SU-DHL-6 (cell line): ENCODE data around the gene UBR3.

Experiments used
- H2AFZ ChIP-seq: fragments of 200-600 bp; sonication (generic); 2 replicates; pipeline ENCODE4 v1.6.1; 2014; ENCODE audit warnings: low read depth, mild to moderate bottlenecking, moderate library complexity, mixed read lengths, antibody characterized with exemption, low read length; ENCODE audit not compliant: severe bottlenecking
- H3F3A ChIP-seq: fragments of 200-600 bp; shearing (Covaris generic); 2 replicates; pipeline ENCODE4 v1.6.0; 2016; ENCODE audit warnings: antibody characterized with exemption, mild to moderate bottlenecking; ENCODE audit not compliant: insufficient read depth
- H3K27ac ChIP-seq: fragments of 200-600 bp; sonication (generic); 2 replicates; pipeline ENCODE4 v1.5.1; 2016; ENCODE audit warnings: low read depth, mild to moderate bottlenecking, low read length, moderate library complexity, mixed read lengths
- H3K27me3 ChIP-seq: fragments of 200-600 bp; sonication (generic), shearing (Covaris generic); 2 replicates; pipeline ENCODE4 v1.6.0; 2014; ENCODE audit warnings: mild to moderate bottlenecking, low read length
- H3K36me3 ChIP-seq: fragments of 200-600 bp; sonication (generic); 2 replicates; pipeline ENCODE4 v1.6.1; 2014; ENCODE audit warnings: mild to moderate bottlenecking, low read length, mixed read lengths
- H3K4me2 ChIP-seq: fragments of 300-600, 200-600 bp; shearing (Covaris generic), sonication (generic); 2 replicates; pipeline ENCODE4 v1.6.0; 2014; ENCODE audit warnings: low read length, low read depth, mild to moderate bottlenecking; ENCODE audit not compliant: poor library complexity, severe bottlenecking
- H3K4me3 ChIP-seq: fragments of 200-600 bp; sonication (generic); 2 replicates; pipeline ENCODE4 v1.5.1; 2014; ENCODE audit warnings: antibody characterized with exemption, low read length, mild to moderate bottlenecking, mixed read lengths; ENCODE audit not compliant: insufficient read depth, poor library complexity, severe bottlenecking
- H3K79me2 ChIP-seq: fragments of 200-600 bp; sonication (generic); 2 replicates; pipeline ENCODE4 v1.6.1; 2014; ENCODE audit warnings: mild to moderate bottlenecking, low read length, moderate library complexity; ENCODE audit not compliant: insufficient read depth
- H3K9ac ChIP-seq: fragments of 200-600 bp; sonication (generic); 2 replicates; pipeline ENCODE4 v1.7.0; 2014; ENCODE audit warnings: mild to moderate bottlenecking, low read length
- H3K9me2 ChIP-seq: fragments of 200-600 bp; sonication (generic); replicated peaks from 2 replicates; pipeline ENCODE4 v1.6.1; 2014; ENCODE audit warnings: low read length; ENCODE audit not compliant: insufficient read depth
- H3K9me3 ChIP-seq: fragments of 200-600 bp; sonication (generic); 2 replicates; pipeline ENCODE4 v1.6.1; 2014; ENCODE audit warnings: low read length, mixed read lengths; ENCODE audit not compliant: insufficient read depth
- H4K20me1 ChIP-seq: fragments of 200-600 bp; sonication (generic); 2 replicates; pipeline ENCODE4 v1.6.1; 2014; ENCODE audit warnings: low read depth, mild to moderate bottlenecking, antibody characterized with exemption, low read length, moderate library complexity, mixed read lengths
- CTCF ChIP-seq: fragments of 200-600 bp; sonication (generic); IDR thresholded peaks from one replicate; pipeline ENCODE4 v1.5.1; 2017; ENCODE audit warnings: antibody characterized with exemption, mild to moderate bottlenecking, low read length, moderate library complexity; ENCODE audit not compliant: insufficient read depth, poor library complexity, severe bottlenecking
- EZH2phosphoT487 ChIP-seq: fragments of 200-600 bp; sonication (generic), shearing (Covaris generic); conservative IDR thresholded peaks from 2 replicates; pipeline ENCODE4 v1.6.1; 2018; ENCODE audit warnings: mild to moderate bottlenecking, antibody characterized with exemption, low read length, moderate library complexity, mixed read lengths

UBR3 gene

GRCh38 chr2:170020777-170021176 lies 193.5 kb downstream of the UBR3 start:
- Histone ChIP-seq H2AFZ (no peak overlapping the region), H3K79me2 (no peaks in the 10 kb centered on the region), H3K4me3 (no peak overlapping the region), H3F3A (no peaks in the 10 kb centered on the region), H3K36me3 (no peaks in the 10 kb centered on the region), H3K9me2 (no peaks in the 10 kb centered on the region), H3K27ac (no peak overlapping the region), H3K9ac (no peak overlapping the region), H4K20me1 (no peaks in the 10 kb centered on the region), H3K9me3 (no peaks in the 10 kb centered on the region), H3K4me2 (no peak overlapping the region), H3K27me3 (no peaks in the 10 kb centered on the region)
- TF ChIP-seq EZH2phosphoT487: no peak
- TF ChIP-seq CTCF: no peak

GRCh38 chr2:170022692-170023091 lies 195.4 kb downstream of the UBR3 start:
- Histone ChIP-seq H3K27ac (no peak overlapping the region), H4K20me1 (no peaks in the 10 kb centered on the region), H3K4me2 (no peak overlapping the region), H3K79me2 (no peaks in the 10 kb centered on the region), H3F3A (no peaks in the 10 kb centered on the region), H3K9me2 (no peaks in the 10 kb centered on the region), H3K36me3 (no peaks in the 10 kb centered on the region; the same call in 1 of the 2 replicates), H3K9ac (no peak overlapping the region), H3K9me3 (no peaks in the 10 kb centered on the region), H3K27me3 (no peaks in the 10 kb centered on the region), H3K4me3 (no peak overlapping the region), H2AFZ (no peak overlapping the region)
- TF ChIP-seq EZH2phosphoT487: no peak
- no peak for TF ChIP-seq CTCF

GRCh38 chr2:170024721-170025120 lies 197.5 kb downstream of the UBR3 start:
- TF ChIP-seq CTCF (no peak), EZH2phosphoT487 (no peak)
- H3K27ac ChIP-seq: no peak overlapping the region
- H3K9me3 ChIP-seq: no peaks in the 10 kb centered on the region
- no peaks in the 10 kb centered on the region for H3K9me2 ChIP-seq
- no peaks in the 10 kb centered on the region for H3F3A ChIP-seq
- no peak overlapping the region for H2AFZ ChIP-seq
- H3K9ac ChIP-seq: no peak overlapping the region
- no peaks in the 10 kb centered on the region for H3K27me3 ChIP-seq
- no peak overlapping the region for H3K4me3 ChIP-seq
- no peaks in the 10 kb centered on the region for H3K79me2 ChIP-seq
- H3K4me2 ChIP-seq: no peak overlapping the region
- H3K36me3 ChIP-seq: peaks cover 2% of the 10 kb centered on the region; the same call in 1 of the 2 replicates
- H4K20me1 ChIP-seq: no peaks in the 10 kb centered on the region
